ENCODE data around the gene ANAPC15.
"Not testable (repeated sequence)": the region's sequence is repeated elsewhere in the genome, so short reads cannot be mapped to it uniquely, and the experiment has no call there.

The ANAPC15 gene

DNA sequence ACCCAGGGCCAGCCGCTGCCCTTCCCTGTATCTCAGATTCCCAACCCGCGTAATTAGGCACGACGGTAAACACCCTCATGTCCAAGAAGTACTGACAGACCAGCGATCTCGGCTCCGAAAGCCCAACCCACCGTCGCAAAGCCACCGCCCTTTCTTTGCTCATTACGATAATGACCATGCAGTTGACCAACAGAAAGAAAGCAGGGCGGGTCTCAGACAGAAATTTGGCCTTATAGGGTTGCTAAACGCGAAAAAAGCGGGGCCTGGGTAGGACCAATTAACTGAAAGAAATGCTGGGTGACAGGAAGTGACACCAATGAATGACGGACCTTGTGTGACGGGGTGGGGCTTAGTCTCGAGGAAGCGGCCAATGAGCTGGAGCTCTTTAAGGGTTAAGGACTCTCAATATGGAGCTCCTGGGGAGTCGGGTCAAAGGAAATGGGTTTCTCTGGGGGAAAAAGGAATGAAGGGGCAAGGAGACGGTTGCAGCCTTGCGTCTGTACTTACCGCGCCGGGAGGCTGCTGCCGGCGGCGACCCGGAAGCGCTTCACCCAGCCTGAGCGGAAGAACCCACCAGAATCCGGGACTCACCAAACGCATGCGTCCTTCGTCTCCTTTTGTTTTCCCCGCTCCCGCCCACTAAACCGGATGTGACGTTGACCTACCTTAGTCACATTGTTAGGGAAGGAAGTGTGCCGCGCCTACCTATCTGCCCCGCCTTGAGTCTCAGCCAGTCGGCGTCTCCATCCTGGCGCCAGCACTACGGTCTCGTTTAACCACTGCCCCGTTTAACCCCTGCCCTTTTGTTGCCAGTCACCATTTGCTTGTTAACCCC lies at the start of gene ANAPC15:
ANAPC15 (minus strand) TSS at position 553 of the 835 bp plus-strand sequence. CDS start 1,419 bp downstream, outside the sequence.
- peak; percentile 99 to 100 for DNase-seq

DNA sequence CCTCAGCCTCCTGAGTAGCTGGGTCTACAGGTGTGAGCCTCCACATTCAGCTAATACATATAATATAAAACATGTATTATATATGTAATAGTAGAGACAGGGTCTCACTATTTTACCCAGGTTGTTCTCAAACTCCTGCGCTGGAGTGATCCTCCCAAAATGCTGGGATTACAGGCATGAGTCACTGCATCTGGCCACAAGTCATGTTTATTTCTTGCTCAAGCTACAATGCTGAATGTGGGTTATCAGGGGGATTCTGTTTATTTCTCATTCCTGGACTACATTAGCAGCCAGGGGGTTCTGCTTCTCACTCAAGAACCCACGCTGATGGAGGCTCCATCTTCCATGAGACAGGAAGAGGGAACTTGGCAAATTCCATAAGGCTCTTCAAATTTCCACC lies 47.8 kb upstream of the ANAPC15 start:
- no peak for DNase-seq

DNA sequence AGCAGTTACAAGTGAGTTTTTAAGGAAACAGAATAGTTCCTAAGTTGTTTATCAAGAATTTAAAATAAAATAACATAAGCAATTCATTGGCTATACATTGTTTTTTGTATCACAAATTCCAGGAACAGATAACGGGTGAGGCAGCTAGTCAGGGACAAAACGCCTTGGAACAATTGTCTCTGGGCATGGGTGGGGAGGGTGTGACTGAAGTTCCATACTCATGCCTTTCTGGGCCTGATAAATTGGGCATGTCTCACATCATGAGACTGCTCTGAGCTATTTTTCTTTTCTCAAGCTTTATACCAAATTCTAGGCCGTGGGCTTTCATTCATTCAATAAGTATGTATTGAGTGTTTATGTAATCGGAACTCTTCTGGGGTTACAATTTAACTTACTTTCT lies 44.6 kb upstream of the ANAPC15 start:
- no peak for DNase-seq

GRCh38 chr11:72155751-72156150 lies 43.3 kb upstream of the ANAPC15 start:
- no peak for DNase-seq

DNA sequence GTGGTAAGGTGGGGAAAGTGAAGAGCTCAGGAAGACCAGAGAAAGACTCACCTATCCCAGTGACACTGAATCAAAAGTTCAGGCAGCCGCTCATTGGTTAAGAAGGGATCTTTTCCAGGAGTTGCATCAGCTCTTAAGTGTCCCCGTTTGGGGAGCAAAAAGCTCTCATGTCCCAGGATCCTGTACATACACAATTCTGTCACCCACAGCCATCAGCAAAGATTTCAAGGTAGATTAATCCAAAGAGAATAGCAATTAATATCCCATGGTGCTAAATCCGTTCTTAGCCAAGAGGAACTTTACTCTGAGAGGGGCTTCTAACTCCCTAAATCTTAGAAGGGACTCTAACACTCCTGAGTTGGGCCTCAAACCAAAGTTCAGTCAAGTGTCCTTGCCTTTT lies 42.3 kb upstream of the ANAPC15 start:
- no peak for DNase-seq

- not testable (repeated sequence) for DNase-seq
Observed at GRCh38 chr11:72153874-72154273, 41.4 kb upstream of the ANAPC15 start.

DNA sequence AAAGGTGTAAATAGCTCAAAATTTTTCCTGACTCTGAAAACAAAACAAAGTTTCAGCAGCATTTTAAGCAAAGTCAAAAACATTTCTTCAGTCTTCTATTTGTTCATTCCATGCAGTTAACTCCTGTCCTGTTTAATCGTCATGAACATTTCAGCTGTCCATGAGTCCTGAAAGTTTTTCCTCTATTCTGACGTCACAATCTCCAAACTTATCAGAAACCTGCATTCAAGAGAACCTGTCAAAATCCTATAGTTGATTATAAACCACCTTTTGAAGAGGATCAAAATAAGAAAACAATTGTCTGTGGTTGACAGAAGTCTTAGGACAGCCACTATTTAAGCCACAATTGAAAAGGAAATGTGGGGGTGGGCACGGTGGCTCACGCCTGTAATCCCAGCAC lies 38.4 kb upstream of the ANAPC15 start:
- DNase-seq, result no peak

DNA sequence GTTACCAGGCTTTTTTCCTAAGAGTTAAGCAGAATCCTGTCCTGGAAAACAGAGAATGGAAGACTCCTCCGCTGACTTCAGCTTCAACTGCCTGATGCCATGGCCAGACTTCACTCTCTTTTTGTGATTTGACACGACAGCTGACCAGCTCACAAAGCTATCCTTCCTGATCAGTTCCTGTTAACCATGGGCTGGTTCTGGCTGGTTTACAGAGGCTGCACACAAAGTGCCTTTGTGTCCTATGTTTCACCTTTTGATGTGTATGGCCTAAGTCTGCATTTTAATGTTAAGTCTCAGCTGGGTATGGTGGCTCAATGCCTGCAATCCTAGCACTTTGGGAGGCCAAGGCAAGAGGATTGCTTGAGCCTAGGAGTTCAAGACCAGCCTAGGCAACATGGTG lies 34.1 kb upstream of the ANAPC15 start:
- no peak for DNase-seq

DNA sequence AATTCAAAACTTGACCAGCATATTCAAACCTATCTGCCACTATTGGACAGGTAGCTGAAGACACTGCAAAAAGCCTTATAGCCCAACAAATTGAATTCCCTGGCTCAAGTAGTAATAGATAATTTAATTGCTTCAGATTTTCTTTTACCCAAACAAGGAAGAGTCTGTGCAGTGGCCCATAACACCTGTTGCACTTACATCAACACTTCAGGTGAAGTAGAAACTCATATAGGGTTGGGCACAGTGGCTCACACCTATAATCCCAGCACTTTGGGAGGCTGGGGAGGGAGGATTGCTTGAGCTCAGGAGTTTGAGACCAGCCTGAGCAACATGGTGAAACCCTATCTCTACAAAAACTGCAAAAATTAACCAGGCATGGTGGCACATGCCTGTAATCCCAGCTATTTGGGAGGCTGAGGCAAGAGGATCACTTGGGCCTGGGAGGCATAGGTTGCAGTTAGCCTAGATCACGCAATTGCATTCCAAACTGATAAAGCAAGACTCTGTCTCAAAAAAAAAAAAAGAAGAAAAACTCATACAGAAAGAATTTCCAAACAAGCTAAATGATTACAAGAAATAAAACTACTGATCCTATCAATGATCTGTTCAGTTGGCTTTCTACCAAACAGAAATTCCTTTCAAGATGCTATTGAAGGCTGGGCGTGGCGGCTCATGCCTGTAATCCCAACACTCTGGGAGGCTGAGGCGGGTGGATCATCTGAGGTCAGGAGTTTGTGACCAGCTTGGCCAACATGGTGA lies 32.5 kb upstream of the ANAPC15 start:
- DNase-seq, result no peak

- DNase-seq, result not testable (repeated sequence)
Observed at GRCh38 chr11:72142543-72142942, 30.0 kb upstream of the ANAPC15 start.

GRCh38 chr11:72142086-72142485 lies 29.6 kb upstream of the ANAPC15 start:
- not testable (repeated sequence) for DNase-seq

GRCh38 chr11:72141066-72141465 lies 28.6 kb upstream of the ANAPC15 start:
- DNase-seq, result no peak

GRCh38 chr11:72140661-72141060 lies 28.2 kb upstream of the ANAPC15 start:
- no peak for DNase-seq

DNA sequence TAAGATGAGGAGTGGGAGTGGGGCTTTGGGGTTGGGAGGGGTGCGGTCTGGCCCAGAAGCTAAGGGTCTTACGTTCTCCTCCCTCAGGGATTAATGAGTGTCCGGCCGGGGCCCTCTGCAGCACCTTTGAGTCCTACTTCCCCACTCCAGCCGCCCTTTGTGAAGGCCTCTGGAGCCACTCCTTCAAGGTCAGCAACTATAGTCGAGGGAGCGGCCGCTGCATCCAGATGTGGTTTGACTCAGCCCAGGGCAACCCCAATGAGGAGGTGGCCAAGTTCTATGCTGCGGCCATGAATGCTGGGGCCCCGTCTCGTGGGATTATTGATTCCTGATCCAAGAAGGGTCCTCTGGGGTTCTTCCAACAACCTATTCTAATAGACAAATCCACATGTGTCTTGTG lies 27.0 kb upstream of the ANAPC15 start:
- DNase-seq, result no peak

DNA sequence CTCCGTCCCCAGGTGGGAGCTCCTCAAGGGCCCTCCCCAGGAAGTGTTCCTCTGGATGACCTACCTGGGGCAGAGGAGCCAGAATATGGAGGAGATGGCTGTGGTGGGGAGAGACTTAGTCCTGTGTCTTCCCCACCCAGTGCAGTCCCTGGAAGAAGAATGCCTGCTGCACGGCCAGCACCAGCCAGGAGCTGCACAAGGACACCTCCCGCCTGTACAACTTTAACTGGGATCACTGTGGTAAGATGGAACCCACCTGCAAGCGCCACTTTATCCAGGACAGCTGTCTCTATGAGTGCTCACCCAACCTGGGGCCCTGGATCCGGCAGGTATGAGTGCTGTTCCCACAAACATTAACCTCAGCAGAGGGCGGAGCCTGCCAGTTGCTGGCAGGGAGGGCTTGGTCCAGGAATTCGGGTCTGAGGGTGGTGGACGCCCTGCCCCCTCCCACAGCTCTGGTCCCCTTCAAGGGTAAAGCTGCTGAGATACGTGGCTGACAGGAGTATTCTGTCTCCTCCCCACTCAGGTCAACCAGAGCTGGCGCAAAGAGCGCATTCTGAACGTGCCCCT lies 26.4 kb upstream of the ANAPC15 start:
- no peak for DNase-seq

DNA sequence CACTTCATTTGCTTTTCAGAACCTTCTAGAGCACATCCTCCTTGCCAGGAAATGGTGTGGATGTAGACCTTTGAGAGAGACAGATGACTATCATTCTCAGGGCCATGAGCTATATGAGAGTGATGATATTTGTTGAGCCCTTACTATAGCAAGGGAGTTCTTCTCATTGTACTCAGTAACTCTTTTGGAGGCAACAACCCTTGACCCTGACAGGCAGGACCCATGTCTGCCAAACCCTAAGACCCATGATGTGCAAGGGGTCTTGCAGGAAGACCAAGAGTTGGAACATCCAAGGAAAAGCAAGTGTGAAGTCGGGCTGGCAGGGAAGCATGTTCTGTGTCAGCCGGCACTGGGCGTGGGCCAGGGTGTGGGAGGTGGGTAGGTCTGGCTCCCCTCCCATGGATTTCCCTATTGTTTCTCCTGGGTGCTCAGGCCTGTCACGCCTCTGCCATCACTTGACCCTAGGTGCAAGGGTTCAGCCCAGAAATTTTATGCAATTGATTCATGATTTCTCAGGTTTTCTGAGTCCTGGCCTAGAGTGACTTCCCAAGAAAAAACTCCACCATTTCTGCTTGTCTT lies 24.3 kb upstream of the ANAPC15 start:
- no peak for DNase-seq

- no peak for DNase-seq
Observed at GRCh38 chr11:72135891-72136683, 23.6 kb upstream of the ANAPC15 start.

GRCh38 chr11:72135473-72135872 lies 23.0 kb upstream of the ANAPC15 start, which contains the start of gene FOLR3:
FOLR3 (plus strand) TSS chr11:72135725; CDS start chr11:72135953, 228 bp downstream.
- not testable (repeated sequence) for DNase-seq

DNA sequence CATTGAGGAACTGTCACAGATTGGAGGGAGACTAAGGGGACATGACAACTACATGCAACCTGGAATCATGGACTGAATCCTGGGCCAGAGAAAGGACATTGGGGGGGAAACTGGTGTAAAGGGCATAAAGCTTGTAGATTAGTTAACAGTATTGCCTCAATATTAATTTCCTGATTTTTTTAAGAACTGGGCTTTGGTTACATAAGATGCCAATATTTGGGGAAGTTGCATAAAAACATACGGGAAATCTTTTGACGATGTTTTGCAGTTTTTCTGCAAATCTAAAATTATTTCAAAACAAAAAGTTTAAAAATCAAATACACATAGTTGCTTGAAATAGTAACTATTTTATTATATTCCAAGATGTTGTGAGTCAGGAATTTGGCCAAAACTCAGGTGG lies 20.2 kb upstream of the ANAPC15 start:
- peak in 1 of 2 experiments; percentile 13 for DNase-seq

GRCh38 chr11:72129381-72129780 lies 16.9 kb upstream of the ANAPC15 start:
- DNase-seq, result no peak

GRCh38 chr11:72127923-72128322 lies 15.4 kb upstream of the ANAPC15 start:
- DNase-seq, result no peak

DNA sequence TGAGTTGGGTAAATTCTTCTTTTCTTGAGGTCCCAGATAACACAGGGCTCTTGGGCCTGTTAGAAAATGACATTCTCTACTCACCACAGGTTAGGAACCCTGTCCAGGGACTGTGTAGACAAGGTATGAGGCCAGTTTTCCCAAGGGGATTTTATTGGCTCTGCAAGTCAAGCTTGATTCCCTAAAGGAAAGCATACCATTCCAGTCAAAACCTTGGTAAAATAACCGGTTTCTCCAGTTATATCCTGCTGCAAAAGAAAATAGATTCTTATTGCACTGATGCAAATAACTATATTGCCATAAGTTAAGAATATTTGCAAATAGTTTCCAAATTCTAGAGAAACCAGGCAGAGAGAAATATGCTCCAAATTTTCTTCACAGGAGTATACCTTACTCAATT lies 13.5 kb upstream of the ANAPC15 start:
- no peak for DNase-seq
